22Rv1 (cell line): Measurements from ENCODE around the gene PTPRJ.

Experiments used
- CTCF ChIP-seq: fragments of 450-650 bp; IDR thresholded peaks from 2 replicates; pipeline ENCODE4 v1.5.1; 2017; ENCODE audit warnings: mild to moderate bottlenecking
- ZFX ChIP-seq: fragments of 450-650 bp; IDR thresholded peaks from 2 replicates; pipeline ENCODE4 v1.6.1; 2017; ENCODE audit warnings: antibody characterized with exemption, borderline replicate concordance

GRCh38 chr11:48047616-48048015 is 67.3 kb downstream of the PTPRJ start:
- no peak for TF ChIP-seq CTCF
- no peak for TF ChIP-seq ZFX
